NCI-H1105 treated with DMSO at 0.1 percent for 48 hours (cell line): ENCODE measurements around the gene DAPK2.
"Not testable (repeated sequence)": the region's sequence is repeated elsewhere in the genome, so short reads cannot be mapped to it uniquely, and the experiment has no call there.

Source experiments
- DNase-seq: peaks from one replicate; lab custom pipeline; 2025; lab: John Stamatoyannopoulos, UW

The DAPK2 gene

GRCh38 chr15:63974021-63974420, 72.3 kb downstream of the DAPK2 start:
- DNase-seq = no peak

GRCh38 chr15:63973212-63974009, 72.9 kb downstream of the DAPK2 start:
- no peak for DNase-seq

- DNase-seq = no peak
Measured at GRCh38 chr15:63972801-63973200, 73.5 kb downstream of the DAPK2 start.

- DNase-seq = no peak
Measured at GRCh38 chr15:63971904-63972303, 74.4 kb downstream of the DAPK2 start.

GRCh38 chr15:63971427-63971805, 74.9 kb downstream of the DAPK2 start:
- no peak for DNase-seq

GRCh38 chr15:63970621-63971426, 75.5 kb downstream of the DAPK2 start:
- no peak for DNase-seq

- DNase-seq = no peak
Measured at GRCh38 chr15:63969652-63970421, 76.4 kb downstream of the DAPK2 start.

GRCh38 chr15:63968700-63969099, 77.6 kb downstream of the DAPK2 start:
- no peak for DNase-seq

- no peak for DNase-seq
Measured at GRCh38 chr15:63968122-63968524, 78.2 kb downstream of the DAPK2 start.

- DNase-seq = no peak
Measured at GRCh38 chr15:63967616-63968015, 78.7 kb downstream of the DAPK2 start.

GRCh38 chr15:63962947-63963721, 83.2 kb downstream of the DAPK2 start:
- not testable (repeated sequence) for DNase-seq

GRCh38 chr15:63953524-63953923, 92.8 kb downstream of the DAPK2 start:
- DNase-seq = no peak

GRCh38 chr15:63950911-63951481, 95.3 kb downstream of the DAPK2 start:
- DNase-seq = no peak

- no peak for DNase-seq
Measured at GRCh38 chr15:63948971-63949370, 97.3 kb downstream of the DAPK2 start.

GRCh38 chr15:63948436-63948835, 97.8 kb downstream of the DAPK2 start:
- no peak for DNase-seq

- no peak for DNase-seq
Measured at GRCh38 chr15:63947228-63947627, 99.1 kb downstream of the DAPK2 start.

- DNase-seq = no peak
Measured at GRCh38 chr15:63946524-63947065, 99.7 kb downstream of the DAPK2 start.

GRCh38 chr15:63945838-63946298, 100.4 kb downstream of the DAPK2 start:
- DNase-seq = no peak

- DNase-seq = peak; percentile 36
Measured at GRCh38 chr15:63945007-63945788, 101.1 kb downstream of the DAPK2 start.

- no peak for DNase-seq
Measured at GRCh38 chr15:63944681-63944955, 101.7 kb downstream of the DAPK2 start.
